ENCODE data around the gene RBP2. TPM values are rescaled to one million over a fixed set of nuclear protein-coding genes. Genes with fewer than 3 reads are reported as not detected.

RBP2 gene
- total RNA-seq, 2 donors from 2014 or later = not detected

- Histone ChIP-seq H3K9me3 (ENCODE audit: control insufficient read depth, low read length) (no peaks in the 10 kb centered on the region), H3K36me3 (ENCODE audit: control insufficient read depth, insufficient read depth, low read length) (no peaks in the 10 kb centered on the region), H3K4me3 (ENCODE audit: low read length) (no peak overlapping the region), H3K9ac (ENCODE audit: extremely low read depth, low read length, poor library complexity, severe bottlenecking) (no peak overlapping the region), H3K27ac (ENCODE audit: low read depth, low read length) (no peak overlapping the region), H3K4me1 (ENCODE audit: control insufficient read depth, insufficient read depth, low read length) (no peaks in the 10 kb centered on the region), H3K27me3 (ENCODE audit: control insufficient read depth, insufficient read depth, low read length, poor library complexity, severe bottlenecking) (no peaks in the 10 kb centered on the region)
- WGBS, 2 experiments (ENCODE audit: insufficient coverage in 1 of 2, insufficient read length in 1 of 2) = 93 to 100% methylated on average over 2 to 3 of the region's 3 CpGs
- no peak overlapping the region for H3K27ac Mint-ChIP-seq
- TF ChIP-seq CTCF (conservative IDR thresholded peaks at IDR 0.05) = no peak
- peak; percentile 58 for DNase-seq
- no peaks in the 10 kb centered on the region for H3K27me3 Mint-ChIP-seq (ENCODE audit: insufficient read depth)
- no peak overlapping the region for H3K4me3 Mint-ChIP-seq
- H3K4me1 Mint-ChIP-seq = no peaks in the 10 kb centered on the region
- peaks cover 1% of the 10 kb centered on the region for H3K36me3 Mint-ChIP-seq (ENCODE audit: low read depth)
- H3K9me3 Mint-ChIP-seq = peaks cover 2% of the 10 kb centered on the region
Measured at GRCh38 chr3:139480585-139480984, 4.3 kb upstream of the RBP2 start.

DNA sequence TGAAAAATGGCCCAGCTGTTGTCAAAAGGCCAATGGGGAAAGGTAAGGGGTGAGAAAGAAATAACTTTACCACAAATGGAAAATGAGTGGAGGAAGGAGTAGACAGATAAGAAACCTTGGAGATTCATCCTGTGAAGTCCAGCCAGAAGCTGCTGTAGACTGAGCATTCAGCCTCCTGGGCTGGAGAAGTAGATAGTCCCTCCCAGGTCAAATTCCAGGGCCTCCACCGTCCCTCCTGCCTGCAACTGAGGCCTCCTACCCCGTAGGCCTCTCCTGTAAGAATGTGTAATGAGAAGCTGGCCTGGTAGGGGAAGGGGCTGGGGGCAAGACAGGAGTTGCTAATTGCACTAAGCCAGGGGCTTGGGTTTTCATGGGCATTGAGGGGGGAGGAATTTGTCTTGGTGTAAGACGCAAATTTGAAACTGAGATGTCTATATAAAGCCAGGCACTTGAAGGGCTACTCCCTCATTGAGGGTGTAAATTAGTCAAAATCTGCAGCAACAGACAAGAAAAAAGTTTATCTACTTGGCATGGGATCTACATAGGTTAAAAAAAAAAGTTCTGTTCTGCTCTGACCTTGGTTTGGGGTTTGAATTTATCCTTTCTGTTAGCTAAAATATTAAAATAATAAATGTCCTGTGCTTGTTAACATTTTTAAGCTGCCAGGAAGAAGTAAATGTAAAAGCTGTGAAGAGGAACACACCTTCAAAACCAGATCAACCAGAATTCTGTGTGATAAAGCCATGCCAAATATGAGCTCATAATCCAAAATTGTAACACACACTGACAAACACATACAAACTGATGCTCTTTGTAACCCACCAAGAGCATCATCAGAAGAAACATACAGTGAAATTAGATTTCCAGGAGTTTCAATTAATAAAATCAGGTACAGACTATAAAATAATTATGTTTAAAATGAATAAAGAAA lies 1.7 kb upstream of the RBP2 start:
- H3K27ac ChIP-seq (ENCODE audit: low read depth, low read length) = no peak overlapping the region
- H3K4me3 ChIP-seq (ENCODE audit: low read length) = no peak overlapping the region
- no peaks in the 10 kb centered on the region for H3K36me3 ChIP-seq (ENCODE audit: control insufficient read depth, insufficient read depth, low read length)
- H3K9me3 ChIP-seq (ENCODE audit: control insufficient read depth, low read length) = no peaks in the 10 kb centered on the region
- Mint-ChIP-seq H3K4me3 (no peak overlapping the region), H3K9me3 (no peaks in the 10 kb centered on the region), H3K36me3 (ENCODE audit: low read depth) (peaks cover 1% of the 10 kb centered on the region), H3K27ac (no peak overlapping the region), H3K4me1 (no peaks in the 10 kb centered on the region), H3K27me3 (ENCODE audit: insufficient read depth) (no peaks in the 10 kb centered on the region)
- no peak for TF ChIP-seq CTCF (conservative IDR thresholded peaks at IDR 0.05)
- H3K27me3 ChIP-seq (ENCODE audit: control insufficient read depth, insufficient read depth, low read length, poor library complexity, severe bottlenecking) = no peaks in the 10 kb centered on the region
- DNase-seq = no peak
- H3K9ac ChIP-seq (ENCODE audit: extremely low read depth, low read length, poor library complexity, severe bottlenecking) = no peak overlapping the region
- 64% methylated on average over 3 of the region's 3 CpGs; no CpG with 5 or more reads in 1 of the 2 experiments for WGBS, 2 experiments (ENCODE audit: insufficient coverage in 1 of 2, insufficient read length in 1 of 2)
- H3K4me1 ChIP-seq (ENCODE audit: control insufficient read depth, insufficient read depth, low read length) = no peaks in the 10 kb centered on the region

DNA sequence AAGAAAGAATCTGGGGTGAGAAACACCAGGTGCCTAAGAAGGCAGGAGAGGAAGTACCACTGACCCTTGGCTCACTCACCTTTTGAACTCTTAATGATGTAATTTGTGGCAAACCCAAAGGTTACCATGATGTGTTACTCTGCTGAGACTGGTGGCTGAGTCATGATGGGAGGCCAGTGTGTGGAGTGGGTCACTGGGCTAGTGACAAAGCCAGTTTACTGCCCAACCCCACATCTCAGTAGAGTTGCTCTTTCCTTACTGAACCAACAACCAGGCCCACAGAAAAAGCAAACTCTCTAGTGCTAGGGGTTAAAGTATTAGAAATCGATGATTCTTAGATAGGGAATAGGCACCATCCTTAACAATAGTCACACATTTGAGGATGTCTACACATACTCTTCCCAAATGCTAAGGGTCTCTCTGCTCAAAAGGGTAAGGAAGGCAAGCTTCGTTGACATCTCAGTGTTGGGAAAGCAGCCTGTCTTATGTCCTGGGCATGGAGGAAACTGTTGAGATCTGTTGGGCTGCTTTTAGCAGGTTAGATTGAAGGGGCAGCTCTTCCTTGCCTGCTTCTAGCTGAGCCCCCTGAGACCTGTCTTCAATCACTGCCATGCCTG lies 3.1 kb downstream of the RBP2 start:
- Mint-ChIP-seq H3K9me3 (no peaks in the 10 kb centered on the region), H3K27me3 (ENCODE audit: insufficient read depth) (no peaks in the 10 kb centered on the region), H3K36me3 (ENCODE audit: low read depth) (no peaks in the 10 kb centered on the region), H3K4me3 (no peak overlapping the region), H3K27ac (no peak overlapping the region), H3K4me1 (no peaks in the 10 kb centered on the region)
- Histone ChIP-seq H3K9ac (ENCODE audit: extremely low read depth, low read length, poor library complexity, severe bottlenecking) (no peak overlapping the region), H3K9me3 (ENCODE audit: control insufficient read depth, low read length) (no peaks in the 10 kb centered on the region), H3K4me1 (ENCODE audit: control insufficient read depth, insufficient read depth, low read length) (no peaks in the 10 kb centered on the region), H3K4me3 (ENCODE audit: low read length) (no peak overlapping the region), H3K27ac (ENCODE audit: low read depth, low read length) (no peak overlapping the region), H3K36me3 (ENCODE audit: control insufficient read depth, insufficient read depth, low read length) (no peaks in the 10 kb centered on the region), H3K27me3 (ENCODE audit: control insufficient read depth, insufficient read depth, low read length, poor library complexity, severe bottlenecking) (no peaks in the 10 kb centered on the region)
- no peak for DNase-seq
- 99 to 100% methylated on average over 1 to 2 of the region's 2 CpGs for WGBS, 2 experiments (ENCODE audit: insufficient coverage in 1 of 2, insufficient read length in 1 of 2)
- no peak for TF ChIP-seq CTCF (conservative IDR thresholded peaks at IDR 0.05)
